Heart right ventricle (tissue), 16 donors: ENCODE results near the gene SLC17A1. TPM values are rescaled to one million over a fixed set of nuclear protein-coding genes. Genes with fewer than 3 reads are reported as not detected.

Source experiments
- ATAC-seq, 8 donors: fragments of 200-7000 bp; cut with Tn5 transposase; one replicate each; pipeline ENCODE4 v1.9.1; 2020; ENCODE audit warnings: mild to moderate bottlenecking in 8 of 8, moderate library complexity in 8 of 8, moderate number of reproducible peaks in 1 of 8
- DNase-seq, 2 donors: peaks; one replicate each; pipeline ENCODE4 v3.0.0-alpha.2; 2020
- H3K27ac ChIP-seq, 10 donors: fragments of 200-600 bp; sonication (generic) in 2 of 10; one replicate each; pipeline versions ENCODE4 v1.5.0 to v1.8.0; 2020 to 2022; ENCODE audit warnings: mild to moderate bottlenecking in 3 of 10
- H3K27me3 ChIP-seq, 7 donors: fragments of 200-600 bp; one replicate each; pipeline ENCODE4 v1.8.0; 2021 to 2022; ENCODE audit warnings: mild to moderate bottlenecking in 2 of 7
- H3K36me3 ChIP-seq, 9 donors: fragments of 200-600 bp; sonication (generic) in 1 of 9; one replicate each; pipeline versions ENCODE4 v1.5.0 to v1.8.0; 2020 to 2022; ENCODE audit warnings: mild to moderate bottlenecking in 2 of 9
- H3K4me1 ChIP-seq, 9 donors: fragments of 200-600 bp; sonication (generic) in 1 of 9; one replicate each; pipeline versions ENCODE4 v1.5.0 to v1.8.0; 2020 to 2022; ENCODE audit warnings: mild to moderate bottlenecking in 4 of 9
- H3K4me3 ChIP-seq, 10 donors: fragments of 200-600 bp; sonication (generic) in 2 of 10; one replicate each; pipeline versions ENCODE4 v1.5.0 to v1.8.0; 2020 to 2022; ENCODE audit warnings: mild to moderate bottlenecking in 7 of 10, moderate library complexity in 2 of 10
- H3K9me3 ChIP-seq, 11 donors: fragments of 200-600 bp in 10 of 11; sonication (generic) in 2 of 11; one replicate each; pipeline versions ENCODE4 v1.5.0 to v1.8.0; 2013 to 2022; ENCODE audit warnings: mild to moderate bottlenecking in 2 of 11, control low read depth in 1 of 11, moderate library complexity in 1 of 11
- WGBS, 2 donors: extraction: QIAGEN DNeasy Blood & Tissue Kit; methylation state at CpG; one replicate each; pipeline ENCODE4 v1.1.7; 2013; ENCODE audit warnings: inconsistent platforms in 1 of 2; 5-methylcytosine and 5-hydroxymethylcytosine counted together
- intact Hi-C, 10 donors: fragments of 100-400 bp; cut with DNase I; formaldehyde crosslinking; loops; one replicate each; pipeline versions ENCODE4 v1.11.1 to v1.14.2; 2022
- polyA plus RNA-seq, 2 donors: library from polyadenylated mRNA; stranded (reverse); fragments of 200-250 nt; gene quantifications; one replicate each; pipeline ENCODE4 v1.2.3, GENCODE V29; 2013
- total RNA-seq, 10 donors: library from RNA; stranded (reverse); fragmentation: NEBNext Ultra II Directional in 3 of 10; extraction: Animal tissue kit (Norgen Biotek cat#: 25700) in 3 of 10; gene quantifications; one replicate each; pipeline versions ENCODE4 v1.2.1 to v1.2.4, GENCODE V29; 2021 to 2023
- TF ChIP-seq, protein P1 (sequence below), 9 donors: fragments of 200-600 bp; sonication (generic) in 2 of 9; IDR thresholded peaks; one replicate each; pipeline versions ENCODE4 v1.5.0 to v1.8.0; 2021 to 2022; ENCODE audit warnings: antibody characterized with exemption in 9 of 9, mild to moderate bottlenecking in 5 of 9, moderate library complexity in 1 of 9
- donor health status: Arrhythmogenic right ventricular cardiomyopathy.
- donor health status: ischemic (EF 13 %, LVEDD 7.1; RV severe dilation, severe dysfunction).
- donor health status: healthy with polysubstance abuse.
- donor health status: DM: no; HTN: yes; CAD: no.
- donor health status: DM: no; HTN: no; CAD: no.
- donor health status: ischemic (EF 25% LVEDD 6.9; RV normal size, moderate dysfunction).
- donor health status: ischemic (EF 25% LVEDD 5.7; RV mildly dilated, moderate dysfunction).
- donor health status: healthy.
- donor health status: DM: yes; HTN: yes; CAD: no.
- donor health status: Ischemic cardiomyopathy.
- donor health status: ischemic (EF 35%, LVEDD 5.7; RV mildly dilated, moderate dysfunction).
- donor health status: nonischemic (EF 11% LVEDD 7.7; RV severe dilation, severe dysfunction).
- donor health status: DM: yes; HTN: yes; CAD: no.
- donor health status: PGD.
- donor health status: ischemic (EF 29% LVEDD 5.4; RV normal size, mild dysfunction).
- donor health status: nonischemic (EF 23%, LVEDD 6.1; RV moderate dilation, normal function).

Gene SLC17A1
- total and polyA plus RNA-seq, 12 donors: not detected

DNA sequence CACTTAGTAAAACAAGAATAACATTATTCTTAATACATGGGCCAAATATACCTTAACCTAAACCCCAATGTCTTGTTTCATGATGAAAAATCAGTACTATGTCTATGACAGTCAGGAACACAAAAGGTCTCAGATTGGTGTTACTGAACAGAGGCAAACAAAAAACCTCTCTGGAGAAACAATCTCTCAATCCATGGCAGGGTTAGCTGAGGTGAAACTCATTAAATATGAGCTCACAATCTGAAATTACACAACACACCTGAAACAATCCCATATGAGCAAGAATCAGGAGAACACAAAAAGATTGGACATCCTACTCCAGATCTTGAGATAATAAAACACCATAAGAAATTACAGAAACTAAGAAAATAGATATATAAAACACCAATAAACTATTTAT is 83.8 kb downstream of the SLC17A1 start:
- no peaks in the 10 kb centered on the region for H3K27me3 ChIP-seq
- ATAC-seq (no peak), DNase-seq (no peak)
- H3K4me1 ChIP-seq: no peaks in the 10 kb centered on the region
- no peaks in the 10 kb centered on the region for H3K36me3 ChIP-seq
- intact Hi-C loops: no loop called here
- TF ChIP-seq, protein P1, sequence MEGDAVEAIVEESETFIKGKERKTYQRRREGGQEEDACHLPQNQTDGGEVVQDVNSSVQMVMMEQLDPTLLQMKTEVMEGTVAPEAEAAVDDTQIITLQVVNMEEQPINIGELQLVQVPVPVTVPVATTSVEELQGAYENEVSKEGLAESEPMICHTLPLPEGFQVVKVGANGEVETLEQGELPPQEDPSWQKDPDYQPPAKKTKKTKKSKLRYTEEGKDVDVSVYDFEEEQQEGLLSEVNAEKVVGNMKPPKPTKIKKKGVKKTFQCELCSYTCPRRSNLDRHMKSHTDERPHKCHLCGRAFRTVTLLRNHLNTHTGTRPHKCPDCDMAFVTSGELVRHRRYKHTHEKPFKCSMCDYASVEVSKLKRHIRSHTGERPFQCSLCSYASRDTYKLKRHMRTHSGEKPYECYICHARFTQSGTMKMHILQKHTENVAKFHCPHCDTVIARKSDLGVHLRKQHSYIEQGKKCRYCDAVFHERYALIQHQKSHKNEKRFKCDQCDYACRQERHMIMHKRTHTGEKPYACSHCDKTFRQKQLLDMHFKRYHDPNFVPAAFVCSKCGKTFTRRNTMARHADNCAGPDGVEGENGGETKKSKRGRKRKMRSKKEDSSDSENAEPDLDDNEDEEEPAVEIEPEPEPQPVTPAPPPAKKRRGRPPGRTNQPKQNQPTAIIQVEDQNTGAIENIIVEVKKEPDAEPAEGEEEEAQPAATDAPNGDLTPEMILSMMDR (IDR thresholded peaks at IDR 0.05): no peak
- no peak overlapping the region for H3K4me3 ChIP-seq
- H3K27ac ChIP-seq: no peak overlapping the region
- H3K9me3 ChIP-seq: no peaks in the 10 kb centered on the region

DNA sequence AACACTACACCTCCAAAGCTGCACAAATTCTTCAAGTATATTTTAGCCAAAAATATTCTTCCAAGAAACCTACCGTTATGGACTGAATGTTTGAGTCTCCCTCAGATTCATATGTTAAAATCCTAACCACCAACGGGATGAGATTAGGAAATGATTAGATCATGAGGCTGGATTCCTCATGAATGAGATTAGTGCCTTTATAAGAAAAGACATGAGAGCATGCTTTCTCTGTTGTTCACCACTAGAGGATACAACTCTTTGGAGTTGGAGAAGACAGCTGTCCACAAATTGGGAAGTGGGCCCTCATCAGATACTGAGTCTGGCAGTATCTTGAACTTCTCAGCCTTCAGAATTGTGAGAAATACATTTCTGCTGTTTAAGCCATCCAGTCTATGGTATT is 84.4 kb downstream of the SLC17A1 start:
- intact Hi-C loops: no loop called here
- TF ChIP-seq, protein P1 (IDR thresholded peaks at IDR 0.05): no peak
- Histone ChIP-seq H3K4me3 (no peak overlapping the region), H3K9me3 (no peaks in the 10 kb centered on the region), H3K27me3 (no peaks in the 10 kb centered on the region), H3K4me1 (no peaks in the 10 kb centered on the region), H3K27ac (no peak overlapping the region), H3K36me3 (no peaks in the 10 kb centered on the region)
- no peak for DNase-seq
- no peak for ATAC-seq
- 63 to 73% methylated on average over 2 of the region's 2 CpGs for WGBS, 2 donors

DNA sequence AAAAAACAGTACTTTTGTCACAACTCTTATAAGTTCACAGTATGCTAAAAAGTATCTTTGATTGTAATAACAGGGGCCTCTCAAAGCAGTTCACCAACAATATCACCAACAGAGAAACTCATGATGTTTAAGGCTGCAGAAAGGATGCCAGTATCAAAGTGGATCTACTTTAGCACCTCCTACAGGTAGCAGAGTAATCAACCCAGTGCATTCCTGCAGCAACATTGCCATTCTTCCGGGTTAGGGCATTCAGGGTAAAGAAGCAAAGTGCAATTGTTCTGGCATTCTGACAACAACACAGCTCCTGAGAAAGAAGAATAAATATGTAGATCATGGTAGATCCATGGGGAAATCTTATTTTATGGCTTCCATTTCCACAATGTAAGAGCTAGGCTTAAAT is 84.9 kb downstream of the SLC17A1 start:
- no peak for ATAC-seq
- DNase-seq: no peak
- H3K27ac ChIP-seq: no peak overlapping the region
- TF ChIP-seq, protein P1 (IDR thresholded peaks at IDR 0.05): no peak
- H3K4me1 ChIP-seq: no peaks in the 10 kb centered on the region
- WGBS, 2 donors: 76 to 87% methylated on average over 1 of the region's 1 CpG
- no peaks in the 10 kb centered on the region for H3K9me3 ChIP-seq
- H3K4me3 ChIP-seq: no peak overlapping the region
- intact Hi-C loops: no loop called here
- no peaks in the 10 kb centered on the region for H3K27me3 ChIP-seq
- H3K36me3 ChIP-seq: no peaks in the 10 kb centered on the region

DNA sequence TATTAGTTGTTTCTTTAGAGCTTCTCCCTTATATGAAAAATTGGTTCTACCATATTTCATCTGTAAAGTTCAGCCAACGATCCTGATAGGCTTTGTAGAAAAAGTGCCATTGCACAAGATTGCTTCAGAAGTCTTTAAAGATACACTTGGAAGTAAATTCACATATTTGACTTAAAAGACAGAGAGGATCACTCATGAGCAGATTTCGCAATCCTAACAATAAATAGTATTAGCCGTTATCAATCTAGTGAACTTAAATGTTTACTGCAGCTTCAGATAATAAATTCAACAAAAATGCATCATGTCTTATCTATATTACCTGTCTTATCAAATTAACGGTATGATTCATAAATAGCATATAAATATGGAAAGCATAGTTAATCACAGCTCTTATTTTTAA is 86.0 kb downstream of the SLC17A1 start:
- TF ChIP-seq, protein P1 (IDR thresholded peaks at IDR 0.05): no peak
- H3K4me3 ChIP-seq: no peak overlapping the region
- no peak for ATAC-seq
- intact Hi-C loops: no loop called here
- WGBS, 2 donors: 85 to 87% methylated on average over 4 of the region's 4 CpGs
- H3K27me3 ChIP-seq: no peaks in the 10 kb centered on the region
- no peak overlapping the region for H3K27ac ChIP-seq
- no peaks in the 10 kb centered on the region for H3K4me1 ChIP-seq
- no peaks in the 10 kb centered on the region for H3K9me3 ChIP-seq
- no peaks in the 10 kb centered on the region for H3K36me3 ChIP-seq
- DNase-seq: no peak

DNA sequence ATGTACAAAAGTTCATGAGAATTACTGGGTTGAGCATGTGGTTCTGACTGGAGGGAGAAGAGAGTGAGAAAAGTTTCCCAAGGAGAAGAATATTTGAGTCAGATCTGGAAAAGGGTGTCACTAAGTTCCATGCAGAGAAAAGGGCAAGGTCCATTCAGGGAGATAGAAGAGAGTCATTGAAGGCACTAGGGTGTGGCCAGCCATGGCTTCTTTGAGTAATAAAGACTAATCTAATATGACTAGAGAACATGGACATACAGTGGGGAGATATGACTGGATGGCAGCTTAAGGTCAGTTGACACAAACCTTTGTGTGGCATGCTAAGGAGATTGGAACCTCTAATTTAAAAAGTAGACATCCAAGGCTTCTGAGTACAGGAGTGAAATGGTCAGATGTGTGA is 88.0 kb downstream of the SLC17A1 start:
- TF ChIP-seq, protein P1 (IDR thresholded peaks at IDR 0.05): no peak
- Histone ChIP-seq H3K36me3 (no peaks in the 10 kb centered on the region), H3K4me3 (no peak overlapping the region), H3K27ac (no peak overlapping the region), H3K9me3 (no peaks in the 10 kb centered on the region), H3K4me1 (no peaks in the 10 kb centered on the region), H3K27me3 (no peaks in the 10 kb centered on the region)
- DNase-seq (no peak), ATAC-seq (no peak)
- intact Hi-C loops: no loop called here
